Measurements from ENCODE around the gene RNF214.
"Not testable (repeated sequence)": the region's sequence is repeated elsewhere in the genome, so short reads cannot be mapped to it uniquely, and the experiment has no call there.

RNF214 gene

GRCh38 chr11:117198613-117199012 is 33.9 kb upstream of the RNF214 start:
- DNase-seq: no peak

GRCh38 chr11:117199053-117199915 is 33.2 kb upstream of the RNF214 start, which contains the start of gene TAGLN:
TSS of gene TAGLN (plus strand) at chr11:117199370. CDS start at chr11:117203014, 3,644 bp downstream.
- DNase-seq: no peak

- no peak for DNase-seq
These were observed 32.3 kb upstream of the RNF214 start for GRCh38 chr11:117199916-117200812.

GRCh38 chr11:117200813-117201657 is 31.4 kb upstream of the RNF214 start:
- DNase-seq: no peak

DNA sequence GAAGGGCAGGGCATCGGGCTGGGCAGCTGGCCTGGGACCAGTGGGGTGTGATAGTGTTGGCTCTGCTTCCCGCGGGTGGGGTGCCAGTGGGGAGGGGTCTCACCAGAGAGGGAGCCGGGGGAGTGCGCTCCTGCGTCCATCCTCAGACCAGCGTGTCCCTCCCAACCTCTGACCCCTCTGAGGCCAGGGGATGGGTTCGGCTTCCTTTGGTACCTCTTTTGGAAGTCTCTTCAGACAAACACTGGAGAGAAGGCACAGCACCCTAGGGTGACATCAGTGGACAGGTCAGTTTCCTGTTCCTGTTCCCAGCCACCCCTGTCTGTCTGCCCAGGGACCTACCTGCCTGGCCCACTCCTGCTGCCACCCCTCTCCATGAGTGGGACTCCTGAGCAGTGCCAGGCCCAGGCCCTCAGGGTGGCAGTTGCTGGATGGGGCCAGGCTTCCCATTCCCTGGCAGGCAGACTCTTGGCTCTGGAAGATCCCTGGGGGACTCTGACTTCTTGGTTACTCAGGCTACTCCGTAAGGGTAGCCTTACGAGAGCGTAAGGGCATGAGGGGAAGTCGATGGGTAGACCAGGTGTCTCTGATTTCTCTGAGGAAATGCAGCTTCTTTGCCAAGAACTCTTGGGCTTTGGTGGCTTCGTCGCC is 30.7 kb upstream of the RNF214 start:
- DNase-seq: no peak

GRCh38 chr11:117202386-117203068 is 29.9 kb upstream of the RNF214 start:
- DNase-seq: no peak

- DNase-seq: no peak
These were observed 29.4 kb upstream of the RNF214 start for GRCh38 chr11:117203069-117203407.

DNA sequence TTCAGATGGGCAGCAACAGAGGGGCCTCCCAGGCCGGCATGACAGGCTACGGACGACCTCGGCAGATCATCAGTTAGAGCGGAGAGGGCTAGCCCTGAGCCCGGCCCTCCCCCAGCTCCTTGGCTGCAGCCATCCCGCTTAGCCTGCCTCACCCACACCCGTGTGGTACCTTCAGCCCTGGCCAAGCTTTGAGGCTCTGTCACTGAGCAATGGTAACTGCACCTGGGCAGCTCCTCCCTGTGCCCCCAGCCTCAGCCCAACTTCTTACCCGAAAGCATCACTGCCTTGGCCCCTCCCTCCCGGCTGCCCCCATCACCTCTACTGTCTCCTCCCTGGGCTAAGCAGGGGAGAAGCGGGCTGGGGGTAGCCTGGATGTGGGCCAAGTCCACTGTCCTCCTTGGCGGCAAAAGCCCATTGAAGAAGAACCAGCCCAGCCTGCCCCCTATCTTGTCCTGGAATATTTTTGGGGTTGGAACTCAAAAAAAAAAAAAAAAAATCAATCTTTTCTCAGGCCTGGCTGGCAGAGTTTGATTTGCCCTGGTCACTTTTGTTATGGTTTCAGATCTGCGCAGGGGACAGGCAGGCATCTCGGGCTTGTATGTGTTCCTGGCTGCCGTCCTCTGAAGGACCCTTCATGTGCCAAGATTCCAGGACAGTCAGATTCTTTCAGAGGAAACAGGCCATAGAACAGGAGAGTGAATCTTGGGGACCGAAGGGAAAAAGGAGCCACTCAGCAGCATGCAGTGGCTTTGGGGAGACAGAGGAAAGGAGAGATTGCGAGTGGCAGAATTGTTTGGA is 28.0 kb upstream of the RNF214 start:
- no peak for DNase-seq

GRCh38 chr11:117205211-117205818 is 27.2 kb upstream of the RNF214 start:
- no peak for DNase-seq

GRCh38 chr11:117206111-117206510 is 26.4 kb upstream of the RNF214 start:
- DNase-seq: not testable (repeated sequence)

GRCh38 chr11:117206859-117207258 is 25.6 kb upstream of the RNF214 start:
- DNase-seq: not testable (repeated sequence)

DNA sequence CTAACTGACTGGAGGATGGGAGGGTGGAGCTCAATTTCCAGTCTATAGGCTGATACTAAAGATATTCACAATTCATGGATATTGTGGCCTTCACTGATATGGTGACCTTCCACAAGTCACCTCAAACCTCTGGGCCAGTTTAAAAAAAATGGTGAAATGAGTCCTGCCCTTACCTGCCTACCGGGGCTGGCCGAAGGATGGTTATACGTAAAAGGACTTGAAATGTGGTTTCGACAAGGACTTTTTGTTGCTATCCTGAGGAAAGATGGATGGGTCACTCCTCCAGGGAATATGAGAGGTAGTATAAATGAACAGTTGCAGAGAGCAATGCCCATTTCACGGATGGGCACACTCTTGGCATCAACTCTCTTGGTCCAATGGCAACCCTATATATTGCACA is 25.0 kb upstream of the RNF214 start:
- DNase-seq: not testable (repeated sequence)

DNA sequence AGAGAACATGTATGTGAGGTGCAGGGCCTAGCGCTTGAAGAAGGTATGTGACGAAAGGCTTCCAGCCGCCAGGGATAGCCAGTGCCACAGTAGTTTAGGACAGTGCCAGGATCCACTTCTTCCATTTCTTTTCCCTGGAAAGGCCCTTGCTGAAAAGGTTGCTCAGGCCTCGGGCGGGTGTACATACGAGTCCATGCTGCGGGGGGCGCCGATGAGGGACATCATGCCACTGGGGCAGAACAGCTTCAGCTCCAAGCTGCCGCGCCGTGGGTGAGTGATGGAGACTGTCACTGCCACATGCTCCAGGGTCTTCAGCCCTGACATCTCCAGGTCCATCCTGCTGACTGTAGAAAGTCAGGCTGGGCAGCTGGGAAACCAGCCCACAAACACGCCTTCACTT is 23.8 kb upstream of the RNF214 start:
- not testable (repeated sequence) for DNase-seq

- not testable (repeated sequence) for DNase-seq
These were observed 22.9 kb upstream of the RNF214 start for GRCh38 chr11:117209351-117210125.

- no peak for DNase-seq
These were observed 21.9 kb upstream of the RNF214 start for GRCh38 chr11:117210620-117211019.

- no peak for DNase-seq
These were observed 19.6 kb upstream of the RNF214 start for GRCh38 chr11:117212697-117213355.

DNA sequence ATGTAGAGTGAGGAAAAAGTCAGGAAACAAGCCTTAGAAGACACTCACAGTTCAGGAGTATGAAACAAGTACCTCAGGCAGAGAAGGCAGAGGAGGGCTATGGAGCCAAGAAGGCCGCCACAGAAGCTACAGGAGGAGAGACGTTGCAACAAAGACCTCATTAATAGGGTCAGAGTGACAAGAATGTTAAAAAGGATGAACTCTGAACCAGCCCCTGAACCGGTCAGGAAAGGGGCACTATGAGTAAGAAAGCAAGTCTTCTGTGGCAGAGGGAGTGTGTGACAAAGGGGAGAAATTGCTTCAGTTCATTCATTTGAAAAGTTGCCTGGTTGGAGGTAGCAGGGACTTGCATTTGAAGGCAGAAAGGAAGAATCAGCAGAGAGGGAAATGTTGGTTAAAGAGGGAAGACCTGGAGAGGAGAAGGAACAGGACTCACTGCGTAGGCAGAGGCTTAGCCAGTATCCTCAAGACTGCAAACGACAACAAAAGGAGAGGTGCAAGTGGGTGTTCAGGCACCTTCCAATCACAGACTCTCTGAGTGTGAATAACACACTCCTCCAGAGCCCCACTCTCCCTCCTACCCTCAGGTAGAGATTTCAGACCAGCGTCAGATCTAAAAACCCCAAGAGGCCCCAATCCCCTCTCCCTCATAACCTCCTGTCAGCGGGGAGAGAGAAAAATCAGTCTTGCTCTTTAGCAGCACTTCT is 17.9 kb upstream of the RNF214 start:
- no peak for DNase-seq

All from NCI-H1048 (cell line).